ENCODE data around the gene HS6ST3.

DNA sequence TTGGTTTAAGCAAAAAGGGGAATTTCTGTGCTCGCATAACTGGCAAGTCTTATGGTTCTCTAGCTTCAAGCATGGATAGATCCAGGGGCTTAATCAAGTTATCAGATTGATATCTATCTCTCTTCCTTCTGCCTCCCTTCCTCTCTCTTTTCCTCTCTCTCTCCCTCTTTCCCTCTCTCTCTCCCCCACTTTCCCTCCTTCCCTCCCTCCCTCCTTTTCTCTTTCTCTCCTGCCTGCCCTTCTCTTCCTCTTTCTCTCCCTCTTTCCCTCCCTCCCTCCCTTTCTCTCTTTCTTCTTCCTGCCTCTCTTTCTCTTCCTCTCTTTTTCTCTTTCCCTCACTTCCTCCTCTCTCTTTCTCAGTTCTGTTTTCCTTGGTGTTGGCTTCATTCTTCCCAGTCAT is 195.8 kb downstream of the HS6ST3 start:
- TF ChIP-seq EZH2 (IDR thresholded peaks at IDR 0.05; ENCODE audit: borderline replicate concordance, low read depth, low read length, severe bottlenecking) = no peak
- TF ChIP-seq, protein P1, sequence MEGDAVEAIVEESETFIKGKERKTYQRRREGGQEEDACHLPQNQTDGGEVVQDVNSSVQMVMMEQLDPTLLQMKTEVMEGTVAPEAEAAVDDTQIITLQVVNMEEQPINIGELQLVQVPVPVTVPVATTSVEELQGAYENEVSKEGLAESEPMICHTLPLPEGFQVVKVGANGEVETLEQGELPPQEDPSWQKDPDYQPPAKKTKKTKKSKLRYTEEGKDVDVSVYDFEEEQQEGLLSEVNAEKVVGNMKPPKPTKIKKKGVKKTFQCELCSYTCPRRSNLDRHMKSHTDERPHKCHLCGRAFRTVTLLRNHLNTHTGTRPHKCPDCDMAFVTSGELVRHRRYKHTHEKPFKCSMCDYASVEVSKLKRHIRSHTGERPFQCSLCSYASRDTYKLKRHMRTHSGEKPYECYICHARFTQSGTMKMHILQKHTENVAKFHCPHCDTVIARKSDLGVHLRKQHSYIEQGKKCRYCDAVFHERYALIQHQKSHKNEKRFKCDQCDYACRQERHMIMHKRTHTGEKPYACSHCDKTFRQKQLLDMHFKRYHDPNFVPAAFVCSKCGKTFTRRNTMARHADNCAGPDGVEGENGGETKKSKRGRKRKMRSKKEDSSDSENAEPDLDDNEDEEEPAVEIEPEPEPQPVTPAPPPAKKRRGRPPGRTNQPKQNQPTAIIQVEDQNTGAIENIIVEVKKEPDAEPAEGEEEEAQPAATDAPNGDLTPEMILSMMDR (IDR thresholded peaks at IDR 0.05; ENCODE audit: extremely low read depth in 1 of 2, insufficient read depth in 1 of 2, low read depth in 1 of 2, low read length in 2 of 2) = no peak

Data from endothelial cell of umbilical vein (primary cell).